ENCODE measurements around the gene UBL5.

The UBL5 gene

DNA sequence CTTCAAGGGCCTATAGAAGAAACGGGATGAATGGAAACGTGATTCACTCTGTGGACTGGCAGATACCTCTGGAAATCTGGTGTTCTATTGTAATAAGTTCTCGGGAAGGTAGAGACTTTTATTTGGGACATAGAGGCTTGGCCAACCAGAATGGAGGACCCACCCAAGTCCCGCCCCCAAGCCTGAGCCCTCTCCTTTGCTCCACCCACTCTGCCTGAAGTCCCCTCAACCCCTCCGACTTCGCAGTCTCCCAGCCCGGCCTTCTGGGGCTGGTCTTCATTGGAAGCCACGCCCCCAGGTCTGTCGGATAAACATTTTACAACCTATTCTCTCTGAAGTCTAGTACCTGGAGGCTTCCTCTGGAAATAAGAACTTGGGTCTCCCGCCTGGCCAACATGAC lies 25.7 kb upstream of the UBL5 start:
- TF ChIP-seq, protein P1, sequence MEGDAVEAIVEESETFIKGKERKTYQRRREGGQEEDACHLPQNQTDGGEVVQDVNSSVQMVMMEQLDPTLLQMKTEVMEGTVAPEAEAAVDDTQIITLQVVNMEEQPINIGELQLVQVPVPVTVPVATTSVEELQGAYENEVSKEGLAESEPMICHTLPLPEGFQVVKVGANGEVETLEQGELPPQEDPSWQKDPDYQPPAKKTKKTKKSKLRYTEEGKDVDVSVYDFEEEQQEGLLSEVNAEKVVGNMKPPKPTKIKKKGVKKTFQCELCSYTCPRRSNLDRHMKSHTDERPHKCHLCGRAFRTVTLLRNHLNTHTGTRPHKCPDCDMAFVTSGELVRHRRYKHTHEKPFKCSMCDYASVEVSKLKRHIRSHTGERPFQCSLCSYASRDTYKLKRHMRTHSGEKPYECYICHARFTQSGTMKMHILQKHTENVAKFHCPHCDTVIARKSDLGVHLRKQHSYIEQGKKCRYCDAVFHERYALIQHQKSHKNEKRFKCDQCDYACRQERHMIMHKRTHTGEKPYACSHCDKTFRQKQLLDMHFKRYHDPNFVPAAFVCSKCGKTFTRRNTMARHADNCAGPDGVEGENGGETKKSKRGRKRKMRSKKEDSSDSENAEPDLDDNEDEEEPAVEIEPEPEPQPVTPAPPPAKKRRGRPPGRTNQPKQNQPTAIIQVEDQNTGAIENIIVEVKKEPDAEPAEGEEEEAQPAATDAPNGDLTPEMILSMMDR (IDR thresholded peaks at IDR 0.05; ENCODE audit: low read depth, low read length) = no peak
- DNase-seq (ENCODE audit: extremely low read depth, low read depth) = no peak

DNA sequence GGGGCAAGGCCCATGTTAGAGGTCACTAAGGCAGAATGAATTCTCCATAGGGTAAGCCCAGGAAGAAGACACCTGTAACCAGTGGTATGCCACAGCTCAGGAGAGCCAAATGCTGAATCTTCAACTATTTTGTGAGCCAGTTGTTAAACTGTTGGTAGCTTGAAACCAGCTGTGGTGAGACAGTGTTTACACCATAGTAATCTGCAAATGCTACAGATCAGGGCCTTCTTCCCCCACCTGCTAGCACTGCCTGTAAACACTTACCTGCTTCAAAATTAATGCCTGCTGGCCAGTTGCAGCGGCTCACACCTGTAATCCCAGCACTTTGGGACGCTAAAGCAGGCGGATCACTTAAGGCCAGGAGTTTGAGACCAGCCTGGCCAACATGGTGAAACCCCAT lies 20.9 kb upstream of the UBL5 start:
- DNase-seq (ENCODE audit: extremely low read depth, low read depth) = no peak
- TF ChIP-seq, protein P1 (IDR thresholded peaks at IDR 0.05; ENCODE audit: low read depth, low read length) = no peak

DNA sequence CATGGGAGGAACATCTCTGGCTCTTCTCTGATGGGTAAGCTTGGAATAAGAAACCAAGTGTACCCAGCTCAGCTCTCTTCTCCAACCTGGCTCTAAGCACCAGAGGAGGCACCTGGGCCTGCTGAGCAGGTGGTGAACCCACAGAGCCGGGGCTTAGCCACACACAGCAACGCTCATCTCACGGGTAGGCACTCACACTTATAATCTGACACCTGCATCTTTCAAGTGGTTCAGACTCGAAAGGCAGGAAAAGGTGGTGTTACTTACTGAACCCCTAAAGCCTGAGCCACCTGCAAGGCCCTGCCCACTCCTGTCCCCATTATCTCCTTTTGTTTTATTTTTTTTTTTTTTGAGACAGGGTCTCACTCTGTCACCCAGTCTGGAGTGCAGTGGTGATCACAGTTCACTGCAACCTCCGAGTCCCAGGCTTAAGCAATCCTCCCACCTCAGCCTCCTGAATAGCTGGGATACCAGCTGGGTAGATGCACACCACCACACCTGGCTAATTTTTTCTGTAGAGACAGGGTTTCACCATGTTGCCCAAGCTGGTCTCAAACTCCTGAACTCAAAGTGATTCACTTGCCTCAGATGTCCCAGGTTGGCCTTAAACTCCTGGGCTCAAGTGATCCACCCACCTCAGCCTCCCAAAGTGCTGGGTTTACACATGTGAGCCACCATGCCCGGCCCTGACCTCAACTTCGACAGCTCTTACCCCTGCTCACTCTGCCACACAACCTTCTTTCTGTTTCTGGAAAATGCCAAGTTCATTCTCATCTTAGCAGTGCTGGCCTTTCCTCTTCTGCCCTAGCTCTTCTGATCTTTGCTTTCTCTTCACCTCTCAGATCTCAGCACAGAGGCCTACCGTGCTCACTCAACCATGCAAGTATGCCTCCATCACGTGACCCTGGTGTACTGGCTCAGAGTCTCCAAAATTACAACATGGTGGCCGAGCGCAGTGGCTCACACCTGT lies 18.6 kb upstream of the UBL5 start:
- no peak for DNase-seq (ENCODE audit: extremely low read depth, low read depth)
- TF ChIP-seq, protein P1 (IDR thresholded peaks at IDR 0.05; ENCODE audit: low read depth, low read length) = no peak

DNA sequence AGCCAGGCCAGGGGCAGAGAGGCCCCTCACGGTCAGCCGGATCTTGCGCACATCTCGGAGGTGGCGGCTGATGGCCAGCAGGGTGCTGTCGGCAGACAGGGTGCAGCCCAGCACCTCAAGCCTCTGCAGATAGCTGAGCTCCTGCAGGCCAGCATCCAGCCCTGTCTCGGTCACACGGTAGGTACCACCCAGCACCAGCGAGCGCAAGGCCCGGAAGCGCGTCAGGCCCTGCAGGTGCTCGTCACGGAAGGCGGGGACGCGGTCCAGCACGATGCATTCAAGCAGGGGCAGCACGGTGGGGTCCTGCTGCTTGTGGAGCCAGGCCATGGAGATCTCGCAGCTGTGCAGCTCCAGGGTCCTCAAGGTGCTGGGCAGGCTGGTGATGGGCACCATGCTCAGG lies 16.6 kb upstream of the UBL5 start:
- DNase-seq (ENCODE audit: extremely low read depth, low read depth) = no peak
- TF ChIP-seq, protein P1 (IDR thresholded peaks at IDR 0.05; ENCODE audit: low read depth, low read length) = no peak

DNA sequence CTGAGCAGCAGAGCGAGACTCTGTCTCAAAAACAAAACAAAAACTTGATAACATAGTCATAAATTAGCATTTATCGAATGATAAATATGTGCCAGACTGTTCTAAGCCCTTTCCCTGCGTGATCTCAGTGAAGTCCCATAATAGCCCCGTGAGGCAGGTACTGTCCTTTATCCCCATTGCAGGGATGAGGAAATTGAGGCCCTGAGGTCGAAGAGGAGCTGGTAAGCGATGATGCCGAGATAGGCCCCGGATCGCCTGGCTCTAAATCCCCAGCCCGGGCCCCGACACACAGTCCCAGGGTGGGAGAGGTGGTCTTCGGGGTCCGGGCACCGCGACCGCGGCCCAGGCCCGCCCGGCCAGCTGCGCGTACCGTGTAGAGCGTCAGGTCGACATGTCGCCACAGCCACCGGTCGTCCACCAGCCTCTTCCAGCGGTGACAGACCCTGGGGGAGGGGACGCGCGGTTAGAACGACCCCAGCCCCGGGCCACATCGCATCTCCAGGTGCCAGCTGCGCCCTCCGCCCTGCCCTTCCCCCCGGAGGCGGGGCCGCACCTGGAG lies 9.5 kb upstream of the UBL5 start:
- TF ChIP-seq, protein P1 (IDR thresholded peaks at IDR 0.05; ENCODE audit: low read depth, low read length) = no peak
- no peak for DNase-seq (ENCODE audit: extremely low read depth, low read depth)

- DNase-seq (ENCODE audit: extremely low read depth, low read depth) = peak; percentile 100
- TF ChIP-seq, protein P1 (IDR thresholded peaks at IDR 0.05; ENCODE audit: low read depth, low read length) = no peak
Observed at GRCh38 chr19:9818734-9819595, 8.8 kb upstream of the UBL5 start, which contains the start of gene FBXL12. TSS of gene FBXL12 (minus strand) at chr19:9819079. CDS start at chr19:9818813, 266 bp downstream.
